B cell (primary cell): ENCODE data around the gene RBM19.

Source experiments
- CTCF ChIP-seq: fragments of 200-600 bp; IDR thresholded peaks from one replicate; pipeline ENCODE4 v1.8.0; 2022; ENCODE audit warnings: antibody characterized with exemption, mild to moderate bottlenecking
- EZH2 ChIP-seq: IDR thresholded peaks from 2 replicates; pipeline ENCODE4 v1.6.1; 2012; ENCODE audit warnings: borderline replicate concordance, low read depth, mild to moderate bottlenecking, moderate library complexity, low read length; ENCODE audit not compliant: insufficient read depth, poor library complexity, severe bottlenecking

DNA sequence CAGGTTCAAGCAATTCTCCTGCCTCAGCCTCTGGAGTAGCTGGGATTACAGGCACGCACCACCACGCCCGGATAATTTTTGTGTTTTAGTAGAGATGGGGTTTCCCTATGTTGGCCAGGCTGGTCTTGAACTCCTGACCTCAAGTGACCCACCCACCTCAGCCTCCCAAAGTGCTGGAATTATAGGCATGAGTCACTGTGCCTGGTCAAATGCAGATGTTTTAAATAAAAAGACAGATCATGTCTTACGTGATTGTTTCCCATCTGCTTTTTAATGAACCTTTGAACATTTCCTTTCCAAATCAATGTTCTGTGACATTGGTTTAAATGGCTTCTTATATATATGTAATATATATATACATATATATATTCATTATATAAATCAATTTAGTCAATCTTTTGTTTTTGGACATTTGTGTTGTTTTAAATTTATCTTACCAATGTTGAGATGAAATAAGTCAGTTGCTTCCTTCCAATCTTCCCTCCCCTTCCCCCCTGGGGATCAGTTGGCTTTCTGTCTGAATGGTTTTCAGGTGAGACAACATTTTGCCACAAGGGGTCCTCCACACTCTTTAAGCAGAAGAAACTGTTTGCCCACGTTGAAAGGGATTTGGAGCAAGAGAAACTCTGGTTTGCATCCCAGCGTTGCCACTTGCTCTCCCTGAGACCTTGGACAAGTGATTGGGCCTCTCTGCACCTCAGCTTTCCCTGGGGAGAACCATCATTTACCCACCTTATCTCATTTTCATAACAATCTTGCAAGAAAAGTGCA is 47.6 kb upstream of the RBM19 start:
- no peak for TF ChIP-seq CTCF
- no peak for TF ChIP-seq EZH2
